ENCODE data around the gene MARCHF11. TPM values are rescaled to one million over a fixed set of nuclear protein-coding genes. Genes with fewer than 3 reads are reported as not detected.

Gene MARCHF11
- total RNA-seq, 4 donors from 2014 or later = not detected

- TF ChIP-seq CTCF (IDR thresholded peaks at IDR 0.05; ENCODE audit: low read depth) = no peak
Observed at GRCh38 chr5:16160706-16161105, 18.9 kb downstream of the MARCHF11 start.

- TF ChIP-seq CTCF (IDR thresholded peaks at IDR 0.05; ENCODE audit: low read depth) = no peak
Observed at GRCh38 chr5:16159636-16160035, 20.0 kb downstream of the MARCHF11 start.

- no peak for TF ChIP-seq CTCF (IDR thresholded peaks at IDR 0.05; ENCODE audit: low read depth)
Observed at GRCh38 chr5:16156152-16156551, 23.4 kb downstream of the MARCHF11 start.

GRCh38 chr5:16152601-16153568 is 26.7 kb downstream of the MARCHF11 start:
- TF ChIP-seq CTCF (IDR thresholded peaks at IDR 0.05; ENCODE audit: low read depth) = no peak

GRCh38 chr5:16149621-16150020 is 30.0 kb downstream of the MARCHF11 start:
- TF ChIP-seq CTCF (IDR thresholded peaks at IDR 0.05; ENCODE audit: low read depth) = no peak

GRCh38 chr5:16147179-16147900 is 32.3 kb downstream of the MARCHF11 start:
- TF ChIP-seq CTCF (IDR thresholded peaks at IDR 0.05; ENCODE audit: low read depth) = no peak

GRCh38 chr5:16144416-16144815 is 35.2 kb downstream of the MARCHF11 start:
- TF ChIP-seq CTCF (IDR thresholded peaks at IDR 0.05; ENCODE audit: low read depth) = no peak

Measured in subcutaneous adipose tissue (tissue), 4 donors.